ENCODE results near the gene LARGE1. TPM values are rescaled to one million over a fixed set of nuclear protein-coding genes. Genes with fewer than 3 reads are reported as not detected.

The LARGE1 gene
- total and polyA plus RNA-seq, 2 experiments from 2014 or later, result 21.2 to 23.6 TPM

DNA sequence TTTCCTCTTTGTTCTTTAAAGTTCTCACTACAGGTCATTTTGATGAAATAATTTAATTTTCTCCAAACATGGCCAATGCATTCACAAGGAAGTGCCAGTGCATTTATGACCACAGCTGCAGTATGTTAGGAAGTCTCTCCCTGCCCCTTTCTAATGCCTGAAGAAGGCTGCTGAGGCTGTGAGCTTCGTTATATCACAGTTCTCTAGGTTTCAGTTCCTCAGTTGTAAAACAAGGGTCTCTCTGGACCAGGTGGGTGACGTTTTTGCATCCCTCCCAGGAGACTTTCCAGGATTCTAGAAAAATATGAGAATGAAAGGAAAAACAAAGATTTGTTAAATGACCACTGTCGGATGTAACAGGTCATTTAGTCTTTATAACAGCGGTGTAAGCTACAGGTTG is 171.6 kb downstream of the LARGE1 start:
- no peaks in the 10 kb centered on the region for H3K36me3 ChIP-seq (replicated peaks; ENCODE audit: insufficient read depth, low read depth)
- H2AFZ ChIP-seq, result no peak overlapping the region
- peaks cover 23% of the 10 kb centered on the region for H3K79me2 ChIP-seq
- DNase-seq (ENCODE audit: low spot score), result no peak
- no peak for TF ChIP-seq EZH2 (IDR thresholded peaks at IDR 0.05; ENCODE audit: borderline replicate concordance)
- TF ChIP-seq, protein P1, sequence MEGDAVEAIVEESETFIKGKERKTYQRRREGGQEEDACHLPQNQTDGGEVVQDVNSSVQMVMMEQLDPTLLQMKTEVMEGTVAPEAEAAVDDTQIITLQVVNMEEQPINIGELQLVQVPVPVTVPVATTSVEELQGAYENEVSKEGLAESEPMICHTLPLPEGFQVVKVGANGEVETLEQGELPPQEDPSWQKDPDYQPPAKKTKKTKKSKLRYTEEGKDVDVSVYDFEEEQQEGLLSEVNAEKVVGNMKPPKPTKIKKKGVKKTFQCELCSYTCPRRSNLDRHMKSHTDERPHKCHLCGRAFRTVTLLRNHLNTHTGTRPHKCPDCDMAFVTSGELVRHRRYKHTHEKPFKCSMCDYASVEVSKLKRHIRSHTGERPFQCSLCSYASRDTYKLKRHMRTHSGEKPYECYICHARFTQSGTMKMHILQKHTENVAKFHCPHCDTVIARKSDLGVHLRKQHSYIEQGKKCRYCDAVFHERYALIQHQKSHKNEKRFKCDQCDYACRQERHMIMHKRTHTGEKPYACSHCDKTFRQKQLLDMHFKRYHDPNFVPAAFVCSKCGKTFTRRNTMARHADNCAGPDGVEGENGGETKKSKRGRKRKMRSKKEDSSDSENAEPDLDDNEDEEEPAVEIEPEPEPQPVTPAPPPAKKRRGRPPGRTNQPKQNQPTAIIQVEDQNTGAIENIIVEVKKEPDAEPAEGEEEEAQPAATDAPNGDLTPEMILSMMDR (IDR thresholded peaks at IDR 0.05; ENCODE audit: poor library complexity), result no peak
- no peak for TF ChIP-seq EZH2phosphoT487 (IDR thresholded peaks at IDR 0.05; ENCODE audit: low read depth, severe bottlenecking, unreplicated experiment)
- H3K9me2 ChIP-seq (replicated peaks; ENCODE audit: insufficient read depth), result no peaks in the 10 kb centered on the region
- WGBS (ENCODE audit: low lambda C conversion rate, missing lambda C conversion rate), result 97% methylated on average over 4 of the region's 4 CpGs
- H3K4me1 ChIP-seq (ENCODE audit: insufficient read depth), result peaks cover 8% of the 10 kb centered on the region
- no peak overlapping the region for H3K27ac ChIP-seq
- no peak overlapping the region for H3K4me3 ChIP-seq
- H3K4me2 ChIP-seq, result no peak overlapping the region
- no peaks in the 10 kb centered on the region for H4K20me1 ChIP-seq (ENCODE audit: insufficient read depth, poor library complexity, severe bottlenecking)
- no peaks in the 10 kb centered on the region for H3K27me3 ChIP-seq
- H3K9me3 ChIP-seq (ENCODE audit: low read depth), result no peaks in the 10 kb centered on the region

DNA sequence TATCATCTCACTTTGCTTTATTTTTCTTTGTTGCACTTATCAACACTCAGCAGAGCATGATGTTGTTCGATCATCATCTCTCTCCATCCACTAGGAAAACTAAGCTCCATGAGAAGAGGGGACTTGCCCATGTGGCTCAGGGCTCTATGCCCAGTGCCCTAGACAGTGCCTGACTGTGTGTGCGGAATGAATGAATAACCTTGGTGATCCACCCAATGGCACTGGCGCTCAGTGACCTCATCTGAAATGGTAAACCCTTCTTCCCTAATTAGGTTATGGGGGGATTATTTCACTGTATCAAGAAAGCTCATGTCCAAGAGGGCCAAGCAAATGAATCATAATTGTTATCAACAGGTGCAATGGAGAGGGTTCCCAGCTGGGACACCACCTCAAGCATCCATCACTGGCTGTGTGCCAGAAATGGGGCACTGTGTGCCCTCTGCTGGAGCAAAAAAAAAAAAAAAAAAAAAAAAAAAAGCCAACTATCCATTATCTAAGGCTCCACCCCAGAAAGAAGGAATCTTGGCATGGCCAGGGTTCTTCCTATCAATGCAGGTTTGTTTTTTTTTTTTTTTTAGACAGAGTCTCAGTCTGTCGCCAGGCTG is 172.6 kb downstream of the LARGE1 start:
- no peaks in the 10 kb centered on the region for H4K20me1 ChIP-seq (ENCODE audit: insufficient read depth, poor library complexity, severe bottlenecking)
- peak overlapping the region; percentile 9 for H3K27ac ChIP-seq
- TF ChIP-seq EZH2 (IDR thresholded peaks at IDR 0.05; ENCODE audit: borderline replicate concordance), result no peak
- TF ChIP-seq, protein P1 (IDR thresholded peaks at IDR 0.05; ENCODE audit: poor library complexity), result no peak
- TF ChIP-seq EZH2phosphoT487 (IDR thresholded peaks at IDR 0.05; ENCODE audit: low read depth, severe bottlenecking, unreplicated experiment), result no peak
- H3K4me3 ChIP-seq, result no peak overlapping the region
- H3K36me3 ChIP-seq (replicated peaks; ENCODE audit: insufficient read depth, low read depth), result no peaks in the 10 kb centered on the region
- H3K9me3 ChIP-seq (ENCODE audit: low read depth), result no peaks in the 10 kb centered on the region
- no peak overlapping the region for H3K4me2 ChIP-seq
- H3K4me1 ChIP-seq (ENCODE audit: insufficient read depth), result peaks cover 8% of the 10 kb centered on the region
- no peaks in the 10 kb centered on the region for H3K9me2 ChIP-seq (replicated peaks; ENCODE audit: insufficient read depth)
- no peak overlapping the region for H2AFZ ChIP-seq
- WGBS (ENCODE audit: low lambda C conversion rate, missing lambda C conversion rate), result 96% methylated on average over 4 of the region's 4 CpGs
- H3K27me3 ChIP-seq, result no peaks in the 10 kb centered on the region
- peaks cover 31% of the 10 kb centered on the region for H3K79me2 ChIP-seq
- no peak for DNase-seq (ENCODE audit: low spot score)

DNA sequence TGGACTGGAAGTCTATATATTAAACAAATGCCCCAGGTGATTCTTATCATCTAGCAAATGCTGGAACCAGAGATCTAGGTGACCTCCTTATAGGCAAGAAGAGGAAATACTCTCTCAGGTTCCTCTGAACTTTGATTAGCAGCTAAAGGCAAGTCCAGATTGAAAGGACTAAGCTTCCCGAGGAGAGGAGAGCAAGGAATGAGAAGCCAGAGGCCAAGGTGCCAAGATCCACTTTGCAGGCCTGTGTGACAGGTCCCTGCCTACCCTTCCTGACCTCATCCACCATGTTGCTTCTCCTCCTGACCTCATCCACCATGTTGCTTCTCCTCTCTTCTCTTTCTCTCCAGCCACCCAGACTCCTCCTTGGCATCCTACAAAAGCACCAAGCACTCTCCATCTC is 173.2 kb downstream of the LARGE1 start:
- peaks cover 8% of the 10 kb centered on the region for H3K4me1 ChIP-seq (ENCODE audit: insufficient read depth)
- H3K4me3 ChIP-seq, result no peak overlapping the region
- H3K4me2 ChIP-seq, result peak overlapping the region; percentile 54
- H3K79me2 ChIP-seq, result peaks cover 33% of the 10 kb centered on the region
- H4K20me1 ChIP-seq (ENCODE audit: insufficient read depth, poor library complexity, severe bottlenecking), result no peaks in the 10 kb centered on the region
- H3K9me2 ChIP-seq (replicated peaks; ENCODE audit: insufficient read depth), result no peaks in the 10 kb centered on the region
- H3K36me3 ChIP-seq (replicated peaks; ENCODE audit: insufficient read depth, low read depth), result no peaks in the 10 kb centered on the region
- no peak overlapping the region for H2AFZ ChIP-seq
- no peaks in the 10 kb centered on the region for H3K27me3 ChIP-seq
- H3K9me3 ChIP-seq (ENCODE audit: low read depth), result no peaks in the 10 kb centered on the region
- WGBS (ENCODE audit: low lambda C conversion rate, missing lambda C conversion rate), result 73% methylated on average over 1 of the region's 1 CpG
- no peak for DNase-seq (ENCODE audit: low spot score)
- peak overlapping the region; percentile 9 for H3K27ac ChIP-seq
- no peak for TF ChIP-seq EZH2phosphoT487 (IDR thresholded peaks at IDR 0.05; ENCODE audit: low read depth, severe bottlenecking, unreplicated experiment)
- TF ChIP-seq EZH2 (IDR thresholded peaks at IDR 0.05; ENCODE audit: borderline replicate concordance), result no peak
- TF ChIP-seq, protein P1 (IDR thresholded peaks at IDR 0.05; ENCODE audit: poor library complexity), result no peak

Measured in hepatocyte (in vitro differentiated cells).